GM18519 (cell line): ENCODE results near the gene MED13L.

Experiments used
- ATAC-seq: cut with Tn5 transposase; IDR thresholded peaks from one replicate; pipeline ENCODE4 v1.9.1; 2021; ENCODE audit warnings: mild to moderate bottlenecking, moderate library complexity; ENCODE audit not compliant: unreplicated experiment, low FRiP score

MED13L gene

DNA sequence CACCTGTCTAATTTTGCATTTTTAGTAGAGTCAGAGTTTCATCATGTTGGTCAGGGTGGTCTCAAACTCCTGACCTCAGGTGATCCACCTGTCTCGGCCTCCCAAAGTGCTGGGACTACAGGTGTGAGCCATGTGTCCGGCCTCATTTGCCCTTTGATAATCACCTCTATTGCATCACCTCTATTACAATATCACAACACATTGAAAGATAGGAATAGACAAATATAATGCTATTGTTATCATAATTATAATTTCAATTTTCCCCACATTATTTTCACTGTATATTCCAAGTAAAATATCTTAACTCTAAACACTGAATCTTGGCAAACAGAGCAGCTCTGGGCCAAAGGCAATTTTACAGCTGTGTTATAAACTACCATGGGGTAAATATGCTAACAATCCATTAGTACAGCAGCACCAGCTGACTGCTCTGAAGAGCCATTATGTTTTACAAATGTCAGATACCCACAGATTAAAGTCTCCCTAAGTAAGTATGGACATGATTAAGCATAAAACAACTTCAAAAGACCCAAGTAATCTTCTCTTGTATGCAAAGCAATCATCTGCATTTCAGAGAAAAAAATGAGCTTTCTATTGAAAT lies 173.2 kb downstream of the MED13L start:
- ATAC-seq, result no peak

DNA sequence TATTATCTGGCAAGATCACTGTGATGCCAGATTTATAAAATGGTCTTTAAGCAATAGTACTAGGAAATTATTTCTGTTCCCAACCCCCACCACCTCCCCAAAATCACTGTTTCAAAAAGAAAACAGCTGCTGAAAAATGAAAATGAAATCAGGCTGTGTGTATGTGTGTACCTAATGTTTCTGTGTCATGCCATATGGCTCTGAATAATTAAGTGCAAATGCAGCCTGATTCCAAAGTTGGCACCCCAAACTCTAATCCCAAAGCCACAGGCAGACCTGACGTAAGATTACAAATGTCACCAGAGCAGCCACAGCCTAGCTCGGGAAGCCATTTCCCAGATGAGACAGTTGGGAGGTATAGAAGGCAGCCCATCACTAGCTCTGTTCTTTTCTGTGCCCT lies 175.5 kb downstream of the MED13L start:
- ATAC-seq, result no peak

DNA sequence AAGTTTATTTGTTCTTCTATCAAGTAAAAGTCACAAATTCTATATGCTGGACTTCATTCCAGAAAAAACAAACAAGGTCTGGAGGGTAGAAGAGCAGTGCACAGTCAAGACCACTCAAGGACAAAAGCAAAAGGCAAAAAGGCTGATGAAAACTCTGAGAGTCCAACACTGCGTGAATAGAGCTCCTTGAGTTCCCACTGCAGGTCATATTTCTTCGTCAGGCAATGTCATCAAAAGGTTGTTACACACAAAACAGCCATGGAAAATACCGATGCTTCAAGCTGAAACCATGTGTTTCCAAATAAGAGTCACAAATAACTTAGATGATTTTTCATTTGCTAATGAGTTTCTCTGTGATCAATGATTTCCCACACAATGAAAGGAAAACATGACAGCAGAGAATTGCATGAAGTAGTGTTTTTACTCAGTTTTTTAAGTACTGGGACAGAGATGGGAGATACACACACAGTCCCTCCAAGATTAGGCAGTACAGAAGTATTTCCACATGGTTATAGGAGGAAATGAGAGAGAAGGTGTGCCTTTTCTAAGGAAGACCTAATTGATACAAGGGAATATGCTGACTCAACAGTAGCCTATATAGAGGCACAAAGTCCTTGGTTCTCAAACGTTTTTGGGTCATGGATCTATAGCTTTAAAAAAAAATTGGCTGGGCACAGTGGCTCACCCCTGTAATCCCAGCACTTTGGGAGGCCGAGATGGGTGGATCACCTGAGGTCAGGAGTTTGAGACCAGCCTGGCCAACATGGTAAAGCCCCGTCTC lies 177.7 kb downstream of the MED13L start:
- ATAC-seq, result no peak

DNA sequence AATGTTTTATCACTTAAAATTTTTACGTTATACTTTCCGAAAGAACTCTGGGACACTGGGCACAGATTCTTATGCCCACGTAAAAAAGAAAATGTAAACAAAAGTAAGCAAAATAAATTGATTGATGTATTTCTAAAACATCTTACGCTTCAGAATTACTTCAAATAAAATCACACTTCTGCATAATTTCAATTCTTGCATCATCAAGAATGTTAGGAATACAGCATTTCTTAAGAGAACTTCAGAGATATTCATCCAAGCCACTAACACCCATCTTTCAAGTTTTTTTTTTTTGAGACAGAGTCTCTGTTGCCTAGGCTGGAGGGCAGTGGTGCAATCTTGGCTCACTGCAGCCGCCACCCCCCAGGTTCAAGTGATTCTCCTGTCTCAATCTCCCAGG lies 180.6 kb downstream of the MED13L start:
- ATAC-seq, result no peak

DNA sequence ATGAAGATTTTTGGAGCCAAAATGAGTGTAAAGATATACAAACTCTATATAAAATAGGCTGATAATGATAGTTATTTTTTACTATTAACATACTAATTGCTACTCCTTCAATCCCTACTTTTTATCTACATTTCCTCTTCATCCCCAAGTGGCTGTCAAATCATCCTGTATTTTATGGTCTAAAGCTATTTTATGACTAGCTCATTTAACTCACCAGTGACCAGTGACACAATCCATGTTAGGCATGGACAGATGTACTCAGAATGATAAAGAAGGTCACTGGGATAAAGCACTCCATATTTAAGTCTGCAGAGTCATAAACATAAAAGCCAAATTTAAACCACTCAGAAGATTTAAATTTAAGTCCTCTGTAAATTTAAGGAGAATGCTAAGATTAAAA lies 183.0 kb downstream of the MED13L start:
- ATAC-seq, result no peak

DNA sequence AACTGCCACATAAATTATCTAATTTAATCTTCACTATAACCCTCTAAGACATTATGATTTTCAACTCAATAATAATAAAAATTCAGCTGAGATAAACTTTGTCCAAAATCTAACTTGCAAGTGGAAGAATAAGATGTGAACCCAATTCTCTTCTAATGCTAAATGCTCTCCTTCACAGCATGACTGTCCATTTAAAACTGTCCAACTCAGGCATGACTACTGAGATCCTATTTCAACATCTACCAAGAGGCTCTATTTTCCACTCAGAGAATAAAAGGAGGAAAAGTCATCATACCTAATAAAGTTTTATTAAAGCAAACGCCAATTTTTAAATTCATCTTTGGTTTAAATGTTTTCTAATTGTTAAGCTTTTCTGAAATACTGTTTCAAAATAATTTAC lies 183.6 kb downstream of the MED13L start:
- ATAC-seq, result no peak

DNA sequence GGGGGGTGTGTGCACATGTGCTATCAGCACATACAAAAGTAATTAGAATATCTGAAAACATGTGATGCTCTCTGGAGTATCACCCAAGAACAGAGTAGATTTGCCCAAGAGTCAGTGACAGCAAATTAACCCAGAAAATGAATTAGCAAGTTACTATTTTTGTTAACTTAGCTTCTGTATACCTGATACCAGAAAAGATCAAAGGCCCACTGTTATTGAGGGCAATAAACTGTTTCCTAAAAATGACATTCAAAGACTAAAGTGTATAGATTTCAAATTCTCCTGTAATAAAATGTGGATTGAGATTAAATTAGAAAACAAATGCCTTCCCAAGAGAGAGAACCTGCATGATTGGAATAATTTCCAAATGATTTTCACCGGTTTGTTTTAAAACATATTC lies 184.7 kb downstream of the MED13L start:
- ATAC-seq, result no peak

DNA sequence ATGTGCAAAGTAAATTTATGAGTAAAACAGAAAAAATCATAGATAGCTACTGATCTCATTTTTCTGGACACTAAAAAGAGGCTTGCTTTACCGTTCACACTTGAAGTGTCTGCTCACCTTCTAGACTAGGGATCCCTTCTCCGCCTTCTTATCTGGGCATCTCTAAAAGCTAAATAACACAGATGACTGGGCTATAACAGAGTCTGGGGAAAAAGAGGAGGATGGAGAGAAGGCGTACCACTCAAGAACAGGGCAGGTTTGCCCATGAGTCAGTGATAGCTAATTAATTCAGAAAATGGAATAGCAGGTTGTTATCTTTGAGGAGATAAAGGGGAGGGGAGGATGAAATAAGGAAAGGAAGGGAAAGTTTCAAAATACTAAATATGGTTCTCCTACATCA lies 185.3 kb downstream of the MED13L start:
- ATAC-seq, result no peak

DNA sequence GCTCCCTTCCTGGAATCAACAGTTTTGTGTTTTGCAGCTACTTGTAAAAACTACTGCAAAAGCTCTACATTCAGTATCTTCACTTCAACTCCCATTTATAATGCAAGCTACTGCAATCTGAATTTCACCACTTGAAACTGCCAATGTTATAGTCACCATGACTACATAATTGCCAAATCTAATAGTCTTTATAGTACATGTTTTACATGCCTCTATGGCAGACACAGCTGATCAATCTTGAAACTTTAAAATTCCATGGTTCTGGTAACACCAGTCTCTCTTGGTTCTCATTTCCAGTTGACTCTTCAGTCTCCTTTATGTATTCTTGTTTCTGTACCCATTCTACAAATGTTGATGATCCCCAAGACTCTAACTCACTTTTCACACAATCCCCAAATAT lies 185.9 kb downstream of the MED13L start:
- no peak for ATAC-seq

DNA sequence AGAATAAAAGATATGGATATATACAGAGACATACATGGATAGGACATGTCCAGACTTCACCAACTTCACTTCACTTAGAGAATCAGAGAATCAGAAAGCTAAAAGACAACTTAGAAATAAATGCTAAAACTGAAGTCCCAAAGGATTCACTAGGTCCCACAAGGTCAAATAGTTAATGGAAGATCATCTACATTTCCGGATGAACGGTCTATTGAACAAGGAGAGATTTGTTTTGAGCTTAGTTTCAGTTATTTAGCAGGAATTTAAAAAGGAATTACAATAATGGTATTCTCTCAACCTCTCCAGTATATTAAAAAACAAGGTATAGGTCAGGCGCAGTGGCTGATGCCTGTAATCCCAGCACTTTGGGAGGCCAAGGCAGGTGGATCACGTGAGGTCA lies 187.0 kb downstream of the MED13L start:
- no peak for ATAC-seq

DNA sequence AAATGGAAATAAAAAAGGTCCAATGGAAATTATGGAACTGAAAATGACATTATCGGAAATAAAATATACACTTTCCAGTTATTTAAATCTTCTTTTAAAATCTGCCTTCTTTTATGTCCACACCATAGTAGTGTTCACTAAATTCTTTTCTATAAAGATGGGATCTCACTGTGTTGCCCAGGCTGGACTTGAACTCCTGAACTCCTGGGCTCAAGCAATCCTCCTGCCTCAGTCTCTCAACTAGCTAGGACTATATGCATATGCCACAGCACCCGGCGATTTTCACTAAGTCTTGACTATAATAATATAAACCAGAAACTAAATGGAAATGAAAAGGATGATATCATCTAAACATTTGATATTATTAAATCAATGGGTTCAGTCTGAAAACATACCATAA lies 188.4 kb downstream of the MED13L start:
- ATAC-seq, result no peak

DNA sequence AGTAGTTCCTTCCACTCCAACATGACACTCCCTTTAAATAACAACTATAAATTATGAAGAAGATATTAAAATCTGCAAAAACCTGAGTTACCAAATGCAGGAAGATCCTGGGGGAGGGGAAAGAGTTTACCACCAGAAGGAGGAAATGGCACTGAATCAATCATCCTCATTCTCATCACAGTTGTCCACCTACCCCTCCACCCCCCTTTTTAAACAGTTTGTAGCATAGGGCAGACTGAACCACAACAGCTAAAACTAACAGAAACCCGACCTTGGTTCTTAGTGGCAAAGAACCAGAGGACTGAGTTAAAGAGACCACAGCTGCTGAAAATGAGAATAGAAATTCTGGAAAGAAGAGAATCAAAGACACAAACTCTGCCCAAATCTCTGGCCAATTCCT lies 189.5 kb downstream of the MED13L start:
- no peak for ATAC-seq

DNA sequence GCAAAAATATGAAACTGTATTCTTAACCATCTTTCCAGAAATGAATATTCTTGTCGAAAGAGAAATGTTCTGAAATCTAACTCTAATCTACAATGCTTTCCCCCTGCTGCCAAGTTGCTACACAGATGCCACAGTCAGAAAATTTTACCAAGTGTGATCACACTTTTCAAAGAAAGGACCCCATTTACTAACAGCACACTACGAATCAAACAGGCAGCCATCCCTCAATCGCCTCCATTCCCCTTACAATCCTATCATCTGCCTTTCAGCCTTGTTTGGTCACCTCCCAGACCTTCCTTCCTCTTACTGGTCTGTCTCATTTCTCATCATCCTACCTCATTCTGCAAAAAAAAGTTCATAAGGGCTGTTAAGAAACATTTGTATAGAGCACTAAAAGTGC lies 190.1 kb downstream of the MED13L start:
- no peak for ATAC-seq

DNA sequence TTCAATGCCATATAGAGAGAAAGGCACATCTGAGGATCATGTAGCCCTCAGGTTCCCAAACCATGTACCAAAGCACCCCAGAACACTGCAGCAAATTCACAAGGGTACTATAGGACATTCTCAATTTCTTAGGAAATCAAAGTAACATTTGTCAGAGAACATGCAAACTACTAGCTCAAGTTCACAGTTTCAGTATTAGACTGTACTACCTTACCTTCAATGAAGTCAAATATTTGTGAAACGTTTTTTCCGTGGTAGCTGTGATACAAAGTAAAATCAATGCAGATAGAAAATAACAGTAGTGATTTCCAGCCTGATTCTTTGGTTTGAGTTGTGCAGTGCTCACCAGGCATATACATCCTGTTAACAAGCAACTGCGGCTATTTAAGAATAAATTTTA lies 197.1 kb downstream of the MED13L start:
- ATAC-seq, result no peak

DNA sequence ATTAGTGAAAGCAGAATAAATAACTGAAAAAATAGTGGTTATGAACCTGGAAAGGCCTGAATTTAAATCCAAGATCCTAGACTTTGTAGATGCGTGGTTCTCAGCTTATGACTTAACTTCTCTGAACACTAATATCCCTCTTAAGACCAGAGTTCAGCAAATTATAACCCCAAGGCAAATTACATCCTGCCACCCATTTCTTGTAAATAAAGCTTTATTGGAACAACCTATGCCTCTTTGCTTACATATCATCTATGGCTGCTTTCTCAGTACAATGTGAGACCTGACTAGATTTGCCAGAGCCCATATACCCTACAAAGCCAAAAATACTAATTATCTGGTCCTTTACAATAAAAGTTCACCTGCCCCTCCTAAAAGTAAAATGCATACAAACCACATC lies 199.1 kb downstream of the MED13L start:
- no peak for ATAC-seq

DNA sequence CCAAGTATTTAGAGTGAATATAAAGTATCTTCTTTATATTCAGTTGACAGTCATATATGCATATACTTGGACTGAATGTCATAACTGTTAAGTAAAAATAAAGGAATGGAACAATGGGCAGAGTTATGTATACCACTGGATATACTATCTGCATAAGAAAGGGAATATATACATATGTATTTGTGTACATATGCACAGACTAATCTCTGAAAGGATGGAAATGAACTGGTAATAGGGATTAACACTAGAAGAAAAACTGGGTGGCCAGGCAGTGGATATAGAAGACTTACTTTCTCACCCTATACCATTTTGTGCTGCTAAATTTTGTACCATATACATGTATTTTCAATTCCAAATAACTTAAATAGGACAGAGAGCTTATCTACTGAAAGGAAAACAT lies 200.1 kb downstream of the MED13L start:
- ATAC-seq, result no peak

DNA sequence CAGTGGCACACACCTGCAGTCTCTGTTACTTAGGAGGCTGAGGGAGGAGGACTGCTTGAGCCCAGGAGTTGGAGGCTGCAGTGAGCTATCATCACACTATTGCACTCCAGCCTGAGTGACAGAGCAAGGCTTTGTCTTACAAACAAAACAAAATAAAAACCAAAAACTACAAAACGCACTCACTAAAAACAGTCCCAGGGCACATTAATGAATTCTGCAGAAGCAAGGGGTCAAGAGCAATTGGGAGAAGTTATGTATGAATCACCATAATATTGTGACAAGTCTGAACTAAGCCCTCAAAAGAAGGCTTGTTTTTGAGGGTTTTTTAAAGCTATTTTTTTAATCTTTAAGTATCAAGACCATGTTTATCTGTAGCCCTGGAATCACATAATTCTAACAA lies 201.1 kb downstream of the MED13L start:
- ATAC-seq, result no peak

DNA sequence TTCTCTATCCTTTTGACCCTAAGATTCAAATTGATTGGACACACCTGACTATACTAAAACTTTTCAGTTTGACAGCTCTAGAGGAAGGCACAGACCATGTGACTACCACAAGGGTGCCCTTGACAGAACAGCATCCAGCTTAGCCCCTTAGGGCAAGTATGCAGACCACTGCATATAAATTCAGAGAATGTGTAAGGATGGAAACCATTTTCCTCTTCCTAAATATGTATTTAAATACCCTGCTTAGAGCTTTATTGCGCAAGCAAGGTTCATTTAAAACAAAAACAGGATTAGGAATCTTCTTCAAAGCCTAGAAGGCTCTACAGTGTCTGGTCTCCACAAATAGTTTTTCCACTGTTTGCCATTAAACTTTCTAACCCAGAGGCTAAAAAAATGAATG lies 202.8 kb downstream of the MED13L start:
- no peak for ATAC-seq

DNA sequence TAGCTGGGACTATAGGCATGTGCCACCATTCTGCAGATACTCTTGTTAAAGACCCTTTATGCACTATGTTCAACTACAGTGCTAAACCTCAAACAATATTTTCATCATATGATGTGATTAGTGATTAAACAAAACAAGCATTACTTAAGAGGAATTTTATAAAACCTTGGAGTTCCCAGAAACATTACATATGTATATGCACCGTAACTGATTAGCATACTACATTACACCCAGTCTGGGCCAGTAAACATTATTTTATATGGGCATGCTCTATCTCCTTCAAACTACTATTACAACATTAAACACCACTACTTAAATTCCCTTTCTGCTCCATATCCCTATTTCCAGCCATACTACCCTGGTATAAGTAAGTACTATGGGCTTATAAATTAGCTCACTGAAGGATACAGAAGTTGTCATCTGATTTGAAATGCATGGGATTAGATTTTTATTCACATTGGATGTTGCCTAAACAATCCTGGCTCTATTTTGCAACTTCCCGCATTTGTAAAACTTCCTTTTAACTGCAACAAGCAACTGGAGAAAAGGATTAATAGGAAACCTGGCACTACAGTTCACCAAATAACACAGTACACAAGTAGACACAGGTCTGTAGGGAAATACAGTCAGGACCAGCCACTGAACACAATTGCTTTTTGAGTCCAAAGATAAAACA lies 205.8 kb downstream of the MED13L start:
- no peak for ATAC-seq

DNA sequence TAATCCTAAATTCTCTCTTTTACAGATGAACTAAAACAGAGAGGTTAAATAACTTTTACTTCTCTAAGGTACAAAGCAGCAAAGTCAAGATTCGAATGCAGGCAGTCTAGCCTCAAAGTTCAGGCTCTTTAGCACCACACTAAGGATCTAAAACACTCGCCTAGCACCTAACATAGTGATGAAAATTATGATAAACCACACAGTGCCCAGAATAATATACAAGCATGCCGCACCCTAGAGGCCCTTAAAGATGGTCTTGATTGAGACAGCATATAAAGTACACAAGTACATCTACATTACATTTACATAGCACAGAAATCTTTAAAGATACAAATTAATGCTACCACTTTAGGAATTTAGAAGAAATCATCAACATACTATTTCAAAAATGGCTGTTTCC lies 207.0 kb downstream of the MED13L start:
- no peak for ATAC-seq

DNA sequence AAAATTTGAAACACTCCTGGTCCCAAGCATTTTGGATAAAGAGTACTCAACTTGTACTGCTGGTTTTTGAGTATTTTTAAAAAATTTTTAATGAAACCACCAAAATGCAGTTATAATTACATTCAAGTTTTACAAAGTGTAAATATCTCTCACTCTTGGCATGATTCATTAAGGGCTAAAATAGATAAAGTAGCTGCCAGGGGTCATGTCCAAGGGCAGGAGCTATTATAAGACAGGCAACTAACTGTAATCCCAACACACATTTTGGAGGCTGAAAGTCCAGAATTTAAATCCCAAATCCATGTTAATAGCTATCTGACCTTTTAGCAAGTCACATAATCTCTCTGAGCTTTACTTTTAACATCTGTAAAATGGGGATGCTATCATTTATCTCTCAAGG lies 207.6 kb downstream of the MED13L start:
- no peak for ATAC-seq

DNA sequence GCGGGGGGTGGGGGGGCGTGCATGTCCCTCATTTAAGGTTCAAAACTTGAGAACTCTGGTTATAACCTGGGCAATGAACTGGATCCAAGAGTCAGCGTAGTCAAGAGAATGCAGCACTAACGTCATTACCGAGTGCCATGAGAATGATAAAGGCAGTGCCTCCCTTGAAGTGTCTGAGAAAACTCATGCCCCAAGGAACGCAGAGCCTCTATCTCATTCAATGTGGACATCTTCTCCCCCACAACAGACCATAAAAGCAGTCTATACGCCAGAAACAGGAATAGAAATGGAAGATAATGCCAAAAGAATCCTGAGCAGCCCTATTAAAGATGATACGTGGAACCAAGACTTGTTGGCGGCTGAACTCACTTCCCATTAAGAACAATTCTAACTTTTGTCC lies 208.6 kb downstream of the MED13L start:
- no peak for ATAC-seq
